Vagina (tissue), 2 donors: ENCODE measurements around the gene ASB4.

ENCODE experiments used
- CTCF ChIP-seq, 3 experiments: fragments of 450-650 bp in 2 of 3; fragments of 200-600 bp in 1 of 3; sonication (generic) in 1 of 3; IDR thresholded peaks; one replicate each; pipeline ENCODE4 v1.5.1; 2017 to 2019; ENCODE audit warnings: antibody characterized with exemption in 3 of 3, mild to moderate bottlenecking in 2 of 3, moderate library complexity in 2 of 3
- POLR2A ChIP-seq, 2 donors: fragments of 450-650 bp; IDR thresholded peaks; one replicate each; pipeline ENCODE4 v1.6.1; 2017; ENCODE audit warnings: antibody characterized with exemption in 2 of 2, mild to moderate bottlenecking in 2 of 2, moderate library complexity in 2 of 2
- POLR2AphosphoS5 ChIP-seq, 2 donors: sonication (generic); formaldehyde crosslinking; IDR thresholded peaks; one replicate each; pipeline ENCODE4 v1.9.0; 2017; ENCODE audit warnings: antibody characterized with exemption in 2 of 2, mild to moderate bottlenecking in 2 of 2, low read depth in 1 of 2; ENCODE audit not compliant: insufficient read depth in 1 of 2

GRCh38 chr7:95586951-95587301 lies 101.2 kb downstream of the ASB4 start:
- TF ChIP-seq CTCF (IDR thresholded peaks at IDR 0.05) (no peak), POLR2A (IDR thresholded peaks at IDR 0.05) (no peak), POLR2AphosphoS5 (IDR thresholded peaks at IDR 0.05; ENCODE audit: insufficient read depth in 1 of 2, low read depth in 1 of 2) (no peak)
